Keratinocyte (primary cell): ENCODE results near the gene NGB. TPM values are rescaled to one million over a fixed set of nuclear protein-coding genes. Genes with fewer than 3 reads are reported as not detected.

Source experiments
- DNase-seq: peaks from one replicate; pipeline ENCODE4 v3.0.0-alpha.2; 2011; ENCODE audit warnings: low read depth, missing footprints, low spot score
- FAIRE-seq: peaks from 2 replicates; lab custom pipeline; 2011; peaks lifted over from hg19 to GRCh38; lab: Jason Lieb, UNC
- H2AFZ ChIP-seq: 2 replicates; pipeline ENCODE4 v1.6.0; 2012; ENCODE audit warnings: low read length, control low read depth, inconsistent platforms; ENCODE audit not compliant: control insufficient read depth
- H3K27ac ChIP-seq: 2 replicates; pipeline ENCODE4 v1.5.1; 2011; ENCODE audit warnings: low read length; ENCODE audit not compliant: control insufficient read depth, insufficient read depth
- H3K27me3 ChIP-seq: 3 replicates; pipeline ENCODE4 v1.6.0; 2011; ENCODE audit warnings: low read length; ENCODE audit not compliant: control insufficient read depth, insufficient read depth; ENCODE audit errors: extremely low read depth
- H3K36me3 ChIP-seq, 2 experiments: 2 replicates in 1 of 2; 3 replicates in 1 of 2; pipeline ENCODE4 v1.5.1; 2011; ENCODE audit warnings: low read length in 2 of 2, mild to moderate bottlenecking in 1 of 2; ENCODE audit not compliant: control insufficient read depth in 2 of 2, insufficient read depth in 2 of 2; ENCODE audit errors: extremely low read depth in 1 of 2
- H3K4me1 ChIP-seq: 3 replicates; pipeline ENCODE4 v1.5.1; 2011; ENCODE audit warnings: low read length; ENCODE audit not compliant: control insufficient read depth, insufficient read depth; ENCODE audit errors: extremely low read depth
- H3K4me2 ChIP-seq: 3 replicates; pipeline ENCODE4 v1.6.0; 2011; ENCODE audit warnings: low read depth, low read length; ENCODE audit not compliant: control insufficient read depth, insufficient read depth; ENCODE audit errors: extremely low read depth
- H3K4me3 ChIP-seq, 3 experiments: fragments of 200-600 bp in 1 of 3; sonication (generic) in 1 of 3; 2 replicates in 2 of 3; 3 replicates in 1 of 3; pipeline ENCODE4 v1.5.1; 2011 to 2016; ENCODE audit warnings: low read length in 3 of 3, mild to moderate bottlenecking in 3 of 3, control low read depth in 2 of 3, inconsistent platforms in 1 of 3, low read depth in 1 of 3, mixed read lengths in 1 of 3, mixed run types in 1 of 3, moderate library complexity in 1 of 3; ENCODE audit not compliant: control insufficient read depth in 2 of 3, insufficient read depth in 2 of 3; ENCODE audit errors: extremely low read depth in 1 of 3
- H3K79me2 ChIP-seq: 2 replicates; pipeline ENCODE4 v1.6.0; 2012; ENCODE audit warnings: low read length; ENCODE audit not compliant: control insufficient read depth, insufficient read depth
- H3K9ac ChIP-seq: 3 replicates; pipeline ENCODE4 v1.6.0; 2011; ENCODE audit warnings: low read length; ENCODE audit not compliant: control insufficient read depth, insufficient read depth; ENCODE audit errors: extremely low read depth
- H3K9me1 ChIP-seq: 3 replicates; pipeline ENCODE4 v1.6.0; 2011; ENCODE audit warnings: low read length; ENCODE audit not compliant: control insufficient read depth, insufficient read depth; ENCODE audit errors: extremely low read depth
- H3K9me3 ChIP-seq: 2 replicates; pipeline ENCODE4 v1.5.1; 2012; ENCODE audit warnings: low read depth, low read length; ENCODE audit not compliant: control insufficient read depth
- H4K20me1 ChIP-seq: 3 replicates; pipeline ENCODE4 v1.6.0; 2011; ENCODE audit warnings: low read length; ENCODE audit not compliant: control insufficient read depth, insufficient read depth; ENCODE audit errors: extremely low read depth
- EZH2 ChIP-seq: IDR thresholded peaks from one replicate; pipeline ENCODE4 v1.6.1; 2012; ENCODE audit warnings: inconsistent platforms, mild to moderate bottlenecking, low read length, moderate library complexity
- dilution Hi-C: fragments of 300-500 bp; cut with MboI; formaldehyde crosslinking; loops from one replicate; pipeline ENCODE4 v1.7.0; 2020; ENCODE audit warnings: low sequenced_read_pairs; ENCODE audit not compliant: extremely low pct_ligation_motif_present
- polyA plus RNA-seq, 5 experiments: library from polyadenylated mRNA; depleted of rRNA in 3 of 5; stranded (reverse) in 3 of 5; stranded (forward) in 1 of 5; unstranded in 1 of 5; fragments of >200 nt; gene quantifications; 1 replicate in 1 of 5; 2 replicates in 3 of 5; 3 replicates in 1 of 5; pipeline versions ENCODE4 v1.2.1 to v1.2.3, GENCODE V29; 2011 to 2012; ENCODE audit warnings: missing spikeins in 2 of 5, low read depth in 1 of 5, low replicate concordance in 1 of 5
- TF ChIP-seq, protein P1 (sequence below), 3 experiments: IDR thresholded peaks in 1 of 3; conservative IDR thresholded peaks in 1 of 3; optimal IDR thresholded peaks in 1 of 3; 2 replicates in 2 of 3; 3 replicates in 1 of 3; pipeline versions ENCODE3 to v1.5.1; 2011; ENCODE audit warnings: low read length in 3 of 3, mild to moderate bottlenecking in 3 of 3, moderate library complexity in 2 of 3, control low read depth in 1 of 3, inconsistent platforms in 1 of 3; ENCODE audit not compliant: insufficient read depth in 2 of 3; ENCODE audit errors: extremely low read depth in 1 of 3

Gene NGB
- polyA plus RNA-seq, 1 donor (not counting 4 experiments of a cell fraction or from before 2014, with no cell fraction given), result not detected

- Histone ChIP-seq H3K27me3 (no peaks in the 10 kb centered on the region), H3K27ac (no peak overlapping the region), H3K9ac (no peak overlapping the region), H3K79me2 (no peaks in the 10 kb centered on the region), H3K9me3 (no peaks in the 10 kb centered on the region), H3K36me3 (no peaks in the 10 kb centered on the region), H2AFZ (no peak overlapping the region), H3K4me1 (no peaks in the 10 kb centered on the region), H3K9me1 (no peaks in the 10 kb centered on the region), H3K4me3 (no peak overlapping the region), H4K20me1 (no peaks in the 10 kb centered on the region), H3K4me2 (no peak overlapping the region)
- TF ChIP-seq, protein P1, sequence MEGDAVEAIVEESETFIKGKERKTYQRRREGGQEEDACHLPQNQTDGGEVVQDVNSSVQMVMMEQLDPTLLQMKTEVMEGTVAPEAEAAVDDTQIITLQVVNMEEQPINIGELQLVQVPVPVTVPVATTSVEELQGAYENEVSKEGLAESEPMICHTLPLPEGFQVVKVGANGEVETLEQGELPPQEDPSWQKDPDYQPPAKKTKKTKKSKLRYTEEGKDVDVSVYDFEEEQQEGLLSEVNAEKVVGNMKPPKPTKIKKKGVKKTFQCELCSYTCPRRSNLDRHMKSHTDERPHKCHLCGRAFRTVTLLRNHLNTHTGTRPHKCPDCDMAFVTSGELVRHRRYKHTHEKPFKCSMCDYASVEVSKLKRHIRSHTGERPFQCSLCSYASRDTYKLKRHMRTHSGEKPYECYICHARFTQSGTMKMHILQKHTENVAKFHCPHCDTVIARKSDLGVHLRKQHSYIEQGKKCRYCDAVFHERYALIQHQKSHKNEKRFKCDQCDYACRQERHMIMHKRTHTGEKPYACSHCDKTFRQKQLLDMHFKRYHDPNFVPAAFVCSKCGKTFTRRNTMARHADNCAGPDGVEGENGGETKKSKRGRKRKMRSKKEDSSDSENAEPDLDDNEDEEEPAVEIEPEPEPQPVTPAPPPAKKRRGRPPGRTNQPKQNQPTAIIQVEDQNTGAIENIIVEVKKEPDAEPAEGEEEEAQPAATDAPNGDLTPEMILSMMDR (optimal IDR thresholded peaks at IDR 0.05 in 1 of 3, IDR thresholded peaks at IDR 0.05 in 1 of 3, conservative IDR thresholded peaks at IDR 0.05 in 1 of 3; ENCODE audit: extremely low read depth in 1 of 3, insufficient read depth in 2 of 3, low read length in 3 of 3), result no peak
- no peak for TF ChIP-seq EZH2
- dilution Hi-C loops, result no loop called here
- FAIRE-seq (no peak), DNase-seq (no peak)
Measured at GRCh38 chr14:77230914-77231313, 40.1 kb downstream of the NGB start.

- Histone ChIP-seq H4K20me1 (no peaks in the 10 kb centered on the region), H3K27ac (no peak overlapping the region), H3K9me1 (no peaks in the 10 kb centered on the region), H3K79me2 (no peaks in the 10 kb centered on the region), H3K27me3 (no peaks in the 10 kb centered on the region), H3K4me3 (no peak overlapping the region), H3K4me2 (no peak overlapping the region), H2AFZ (no peak overlapping the region), H3K9ac (no peak overlapping the region), H3K4me1 (no peaks in the 10 kb centered on the region), H3K9me3 (no peaks in the 10 kb centered on the region), H3K36me3 (no peaks in the 10 kb centered on the region)
- dilution Hi-C loops, result no loop called here
- no peak for DNase-seq
- no peak for TF ChIP-seq EZH2
- TF ChIP-seq, protein P1 (optimal IDR thresholded peaks at IDR 0.05 in 1 of 3, IDR thresholded peaks at IDR 0.05 in 1 of 3, conservative IDR thresholded peaks at IDR 0.05 in 1 of 3; ENCODE audit: extremely low read depth in 1 of 3, insufficient read depth in 2 of 3, low read length in 3 of 3), result no peak
- no peak for FAIRE-seq
Measured at GRCh38 chr14:77228056-77228455, 43.0 kb downstream of the NGB start.
